MG63 (cell line): ENCODE results near the gene AGRN. TPM values are rescaled to one million over a fixed set of nuclear protein-coding genes. Genes with fewer than 3 reads are reported as not detected.
"Not testable (repeated sequence)": the region's sequence is repeated elsewhere in the genome, so short reads cannot be mapped to it uniquely, and the experiment has no call there.

ENCODE experiments used
- DNase-seq: peaks from one replicate; pipeline ENCODE4 v3.0.0-alpha.2; 2020
- H3K27me3 ChIP-seq: fragments of 250-450 bp; sonication (Bioruptor Pico); 2 replicates; pipeline ENCODE4 v1.5.1; 2020; ENCODE audit warnings: mild to moderate bottlenecking, moderate library complexity
- H3K36me3 ChIP-seq: fragments of 250-450 bp; sonication (Bioruptor Pico); 2 replicates; pipeline ENCODE4 v1.5.1; 2020; ENCODE audit warnings: mild to moderate bottlenecking, moderate library complexity
- H3K4me3 ChIP-seq: fragments of 250-450 bp; sonication (Bioruptor Pico); 2 replicates; pipeline ENCODE4 v1.5.1; 2020; ENCODE audit warnings: mild to moderate bottlenecking, moderate library complexity
- H3K9me3 ChIP-seq: fragments of 250-450 bp; sonication (Bioruptor Pico); 2 replicates; pipeline ENCODE4 v1.5.1; 2020; ENCODE audit warnings: mild to moderate bottlenecking, moderate library complexity
- total RNA-seq: library from RNA; depleted of rRNA; stranded (reverse); fragments of >200 nt; shearing (Covaris generic); gene quantifications from 2 replicates; pipeline ENCODE4 v1.2.3, GENCODE V29; 2014; ENCODE audit warnings: low replicate concordance

AGRN gene
- total RNA-seq, 1 experiment from 2014 or later = 70.2 TPM

DNA sequence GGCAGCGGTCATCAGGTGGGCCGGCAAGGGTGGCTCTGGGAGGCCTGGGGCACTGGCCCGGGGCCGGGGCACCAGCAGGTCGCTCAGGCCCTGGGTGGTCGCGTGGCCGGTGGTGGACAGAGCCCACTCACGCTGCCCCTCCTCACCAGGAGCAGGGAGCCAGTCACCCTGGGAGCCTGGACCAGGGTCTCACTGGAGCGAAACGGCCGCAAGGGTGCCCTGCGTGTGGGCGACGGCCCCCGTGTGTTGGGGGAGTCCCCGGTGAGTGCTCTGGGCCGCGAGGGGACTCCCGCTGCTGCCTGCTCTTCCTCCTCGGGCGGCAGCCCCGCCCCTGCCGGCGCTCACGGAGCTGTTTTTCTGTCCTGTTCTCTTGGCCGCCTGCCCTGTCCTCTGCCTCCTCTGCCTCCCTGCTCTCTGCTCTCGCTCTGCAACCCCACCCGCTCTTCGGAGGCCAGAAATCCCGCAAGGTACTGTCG lies 30.7 kb downstream of the AGRN start:
- Histone ChIP-seq H3K4me3 (no peak overlapping the region), H3K9me3 (no peaks in the 10 kb centered on the region), H3K27me3 (no peaks in the 10 kb centered on the region), H3K36me3 (peaks cover 6% of the 10 kb centered on the region; the same call in 1 of the 2 replicates)
- no peak for DNase-seq

DNA sequence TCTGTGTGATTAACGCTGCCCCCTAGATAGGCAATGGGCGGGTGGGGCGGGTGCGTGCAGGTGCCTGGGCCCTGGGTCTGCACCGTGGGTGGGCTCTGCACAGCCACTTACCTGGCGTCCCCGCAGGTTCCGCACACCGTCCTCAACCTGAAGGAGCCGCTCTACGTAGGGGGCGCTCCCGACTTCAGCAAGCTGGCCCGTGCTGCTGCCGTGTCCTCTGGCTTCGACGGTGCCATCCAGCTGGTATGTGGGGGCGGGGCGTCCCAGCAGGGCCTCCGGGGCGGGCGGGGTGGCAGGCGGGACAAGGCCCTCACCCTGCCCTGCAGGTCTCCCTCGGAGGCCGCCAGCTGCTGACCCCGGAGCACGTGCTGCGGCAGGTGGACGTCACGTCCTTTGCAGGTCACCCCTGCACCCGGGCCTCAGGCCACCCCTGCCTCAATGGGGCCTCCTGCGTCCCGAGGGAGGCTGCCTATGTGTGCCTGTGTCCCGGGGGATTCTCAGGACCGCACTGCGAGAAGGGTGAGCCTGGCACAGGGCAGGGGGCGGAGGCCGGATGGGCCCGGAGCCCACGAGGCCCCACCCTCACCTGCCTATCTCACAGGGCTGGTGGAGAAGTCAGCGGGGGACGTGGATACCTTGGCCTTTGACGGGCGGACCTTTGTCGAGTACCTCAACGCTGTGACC lies 31.3 kb downstream of the AGRN start:
- peaks cover 6% of the 10 kb centered on the region; the same call in 1 of the 2 replicates for H3K36me3 ChIP-seq
- DNase-seq = no peak

DNA sequence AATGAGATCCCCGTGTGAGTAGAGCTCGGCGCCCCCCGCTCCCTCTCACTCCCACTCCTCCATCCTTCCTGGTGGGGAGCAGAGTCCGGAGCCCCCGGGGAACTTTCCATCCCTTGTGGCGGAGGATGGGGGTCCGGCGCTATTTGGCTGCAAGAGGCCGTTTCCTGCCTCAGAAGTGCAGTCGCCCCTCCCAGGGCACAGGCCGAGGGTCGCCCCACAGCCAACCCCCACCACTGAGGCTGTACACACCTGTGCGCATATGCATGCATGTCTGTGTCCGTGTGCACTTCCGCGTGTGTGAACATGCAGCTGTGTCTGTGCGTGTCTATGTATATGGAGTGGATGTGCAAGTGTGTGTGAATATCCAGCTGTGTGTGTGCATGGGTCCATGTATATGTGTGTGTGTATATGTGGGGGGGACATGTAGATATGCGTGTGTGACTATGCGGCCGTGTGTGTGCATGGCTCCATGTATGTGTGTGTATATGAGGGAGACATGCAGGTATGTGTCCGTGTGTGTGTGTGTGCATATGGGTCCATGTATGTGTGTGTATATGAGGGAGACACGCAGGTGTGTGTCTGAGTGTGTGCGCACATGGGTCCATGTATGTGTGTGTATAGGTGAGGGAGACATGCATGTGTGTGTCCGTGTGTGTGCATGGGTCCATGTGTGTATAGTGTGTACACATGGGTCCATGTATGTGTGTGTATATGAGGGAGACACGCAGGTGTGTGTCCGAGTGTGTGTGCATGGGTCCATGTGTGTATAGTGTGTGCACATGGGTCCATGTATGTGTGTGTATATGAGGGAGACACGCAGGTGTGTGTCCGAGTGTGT lies 32.3 kb downstream of the AGRN start:
- Histone ChIP-seq H3K9me3 (no peaks in the 10 kb centered on the region), H3K27me3 (no peaks in the 10 kb centered on the region), H3K4me3 (no peak overlapping the region), H3K36me3 (peaks cover 6% of the 10 kb centered on the region; the same call in 1 of the 2 replicates)
- DNase-seq = no peak

More for the DNA sequence above, 31.3 kb downstream of the AGRN start:
- H3K4me3 ChIP-seq = no peak overlapping the region
- H3K9me3 ChIP-seq = no peaks in the 10 kb centered on the region
- no peaks in the 10 kb centered on the region for H3K27me3 ChIP-seq

DNA sequence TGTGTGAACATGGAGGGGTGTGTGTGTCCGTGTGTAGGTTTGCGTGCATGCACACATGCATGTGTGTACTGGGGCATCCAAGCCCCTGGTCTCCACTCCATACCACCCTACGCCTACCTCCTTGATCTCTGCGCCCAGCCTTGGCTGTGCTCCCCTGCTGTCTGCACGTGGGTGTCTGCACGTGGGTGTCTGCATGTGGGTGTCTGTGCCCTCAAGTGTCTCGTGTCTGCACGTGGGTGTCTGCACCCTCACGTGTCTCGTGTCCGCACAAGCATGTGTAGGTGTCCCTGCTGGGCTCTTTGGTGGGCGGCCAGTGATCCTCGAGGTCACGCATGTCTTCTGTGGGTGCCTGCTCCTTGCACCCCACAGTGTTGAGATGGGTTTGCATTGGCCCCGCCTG lies 33.1 kb downstream of the AGRN start:
- no peaks in the 10 kb centered on the region for H3K9me3 ChIP-seq
- H3K4me3 ChIP-seq = no peak overlapping the region
- H3K36me3 ChIP-seq = peaks cover 6% of the 10 kb centered on the region; the same call in 1 of the 2 replicates
- DNase-seq = no peak
- no peaks in the 10 kb centered on the region for H3K27me3 ChIP-seq

DNA sequence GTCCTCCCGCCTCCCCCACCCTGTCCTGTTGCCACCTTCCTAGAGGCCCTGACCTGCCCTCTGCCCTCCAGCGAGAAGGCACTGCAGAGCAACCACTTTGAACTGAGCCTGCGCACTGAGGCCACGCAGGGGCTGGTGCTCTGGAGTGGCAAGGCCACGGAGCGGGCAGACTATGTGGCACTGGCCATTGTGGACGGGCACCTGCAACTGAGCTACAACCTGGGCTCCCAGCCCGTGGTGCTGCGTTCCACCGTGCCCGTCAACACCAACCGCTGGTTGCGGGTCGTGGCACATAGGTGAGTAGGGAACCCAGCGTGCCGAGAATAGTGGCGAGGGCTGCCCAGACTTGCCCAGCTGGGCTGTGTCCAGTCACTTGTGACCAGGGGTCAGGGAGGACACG lies 33.8 kb downstream of the AGRN start:
- no peak overlapping the region for H3K4me3 ChIP-seq
- DNase-seq = no peak
- peaks cover 6% of the 10 kb centered on the region; the same call in 1 of the 2 replicates for H3K36me3 ChIP-seq
- no peaks in the 10 kb centered on the region for H3K9me3 ChIP-seq
- no peaks in the 10 kb centered on the region for H3K27me3 ChIP-seq

DNA sequence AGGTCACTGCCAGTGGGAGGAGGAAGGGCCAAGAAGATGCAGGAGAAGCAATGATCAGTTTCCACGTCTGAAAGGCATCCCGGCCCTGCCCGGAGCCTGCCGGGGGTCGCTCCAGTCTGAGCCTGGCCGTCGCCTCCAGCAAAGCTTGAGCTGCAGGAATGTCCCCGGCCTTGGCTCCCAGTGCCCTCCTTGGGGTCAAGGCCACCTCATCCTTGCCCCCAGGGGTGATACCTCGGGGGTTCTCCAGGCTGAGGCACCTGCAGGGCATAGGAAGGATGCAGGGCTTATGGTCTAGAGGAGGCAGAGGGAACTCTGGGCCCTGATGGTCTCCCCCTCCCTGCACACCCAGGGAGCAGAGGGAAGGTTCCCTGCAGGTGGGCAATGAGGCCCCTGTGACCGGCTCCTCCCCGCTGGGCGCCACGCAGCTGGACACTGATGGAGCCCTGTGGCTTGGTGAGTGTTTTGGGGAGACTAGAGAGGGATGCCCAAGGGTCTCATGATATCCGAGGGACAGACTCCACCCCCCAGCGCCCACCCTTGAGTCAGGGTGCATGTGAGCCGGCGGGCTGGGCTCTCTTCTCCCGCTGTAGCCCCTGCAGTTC lies 34.3 kb downstream of the AGRN start:
- DNase-seq = no peak
- Histone ChIP-seq H3K36me3 (peaks cover 6% of the 10 kb centered on the region; the same call in 1 of the 2 replicates), H3K4me3 (no peak overlapping the region), H3K9me3 (no peaks in the 10 kb centered on the region), H3K27me3 (no peaks in the 10 kb centered on the region)

DNA sequence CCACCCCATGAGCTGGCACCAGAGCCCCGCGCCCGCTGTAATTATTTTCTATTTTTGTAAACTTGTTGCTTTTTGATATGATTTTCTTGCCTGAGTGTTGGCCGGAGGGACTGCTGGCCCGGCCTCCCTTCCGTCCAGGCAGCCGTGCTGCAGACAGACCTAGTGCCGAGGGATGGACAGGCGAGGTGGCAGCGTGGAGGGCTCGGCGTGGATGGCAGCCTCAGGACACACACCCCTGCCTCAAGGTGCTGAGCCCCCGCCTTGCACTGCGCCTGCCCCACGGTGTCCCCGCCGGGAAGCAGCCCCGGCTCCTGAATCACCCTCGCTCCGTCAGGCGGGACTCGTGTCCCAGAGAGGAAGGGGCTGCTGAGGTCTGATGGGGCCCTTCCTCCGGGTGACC lies 35.1 kb downstream of the AGRN start:
- no peaks in the 10 kb centered on the region for H3K9me3 ChIP-seq
- H3K27me3 ChIP-seq = no peaks in the 10 kb centered on the region
- no peak overlapping the region for H3K4me3 ChIP-seq
- peaks cover 6% of the 10 kb centered on the region; the same call in 1 of the 2 replicates for H3K36me3 ChIP-seq
- DNase-seq = no peak

DNA sequence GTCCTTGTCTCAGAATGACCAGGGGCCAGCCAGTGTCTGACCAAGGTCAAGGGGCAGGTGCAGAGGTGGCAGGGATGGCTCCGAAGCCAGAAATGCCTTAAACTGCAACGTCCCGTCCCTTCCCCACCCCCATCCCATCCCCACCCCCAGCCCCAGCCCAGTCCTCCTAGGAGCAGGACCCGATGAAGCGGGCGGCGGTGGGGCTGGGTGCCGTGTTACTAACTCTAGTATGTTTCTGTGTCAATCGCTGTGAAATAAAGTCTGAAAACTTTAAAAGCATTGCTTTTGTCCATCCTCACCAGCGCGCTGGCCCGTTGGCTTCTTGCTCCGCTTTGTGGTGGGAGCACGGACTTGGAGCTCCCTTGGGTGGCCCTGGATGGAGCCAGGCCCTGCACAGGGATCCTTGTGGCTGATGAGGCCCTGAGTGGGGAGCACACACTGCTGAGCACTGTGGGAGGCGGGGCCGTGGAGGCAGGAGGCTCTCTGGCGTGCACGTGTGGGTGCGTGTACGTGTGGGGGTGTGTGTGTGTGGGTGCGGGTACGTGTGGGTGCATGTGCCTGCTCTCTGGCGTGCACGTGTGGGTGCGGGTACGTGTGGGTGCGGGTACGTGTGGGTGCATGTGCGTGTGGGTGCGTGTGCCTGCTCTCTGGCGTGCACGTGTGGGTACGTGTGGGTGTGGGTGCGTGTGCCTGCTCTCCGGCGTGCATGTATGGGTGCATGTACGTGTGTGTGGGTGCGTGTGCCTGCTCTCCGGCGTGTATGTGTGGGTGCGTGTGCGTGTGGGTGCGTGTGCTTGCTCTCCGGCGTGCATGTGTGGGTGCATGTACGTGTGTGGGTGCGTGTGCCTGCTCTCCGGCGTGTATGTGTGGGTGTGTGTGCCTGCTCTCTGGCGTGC lies 36.2 kb downstream of the AGRN start:
- Histone ChIP-seq H3K36me3 (peaks cover 6% of the 10 kb centered on the region; the same call in 1 of the 2 replicates), H3K4me3 (no peak overlapping the region), H3K9me3 (no peaks in the 10 kb centered on the region), H3K27me3 (no peaks in the 10 kb centered on the region)
- no peak for DNase-seq

DNA sequence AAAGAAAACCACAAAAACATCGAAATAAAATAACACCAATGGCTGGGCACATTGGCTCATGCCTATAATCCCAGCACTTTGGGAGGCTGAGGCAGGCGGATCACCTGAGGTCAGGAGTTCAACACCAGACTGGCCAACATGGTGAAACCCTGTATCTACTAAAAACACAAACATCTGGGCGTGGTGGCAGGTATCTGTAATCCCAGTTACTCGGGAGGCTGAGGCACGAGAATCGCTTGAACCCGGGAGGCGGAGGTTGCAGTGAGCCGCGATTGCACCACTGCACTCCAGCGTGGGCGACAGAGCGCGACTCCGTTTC lies 37.8 kb downstream of the AGRN start:
- H3K36me3 ChIP-seq, H3K27me3 ChIP-seq, H3K9me3 ChIP-seq, DNase-seq, H3K4me3 ChIP-seq: not testable (repeated sequence)

DNA sequence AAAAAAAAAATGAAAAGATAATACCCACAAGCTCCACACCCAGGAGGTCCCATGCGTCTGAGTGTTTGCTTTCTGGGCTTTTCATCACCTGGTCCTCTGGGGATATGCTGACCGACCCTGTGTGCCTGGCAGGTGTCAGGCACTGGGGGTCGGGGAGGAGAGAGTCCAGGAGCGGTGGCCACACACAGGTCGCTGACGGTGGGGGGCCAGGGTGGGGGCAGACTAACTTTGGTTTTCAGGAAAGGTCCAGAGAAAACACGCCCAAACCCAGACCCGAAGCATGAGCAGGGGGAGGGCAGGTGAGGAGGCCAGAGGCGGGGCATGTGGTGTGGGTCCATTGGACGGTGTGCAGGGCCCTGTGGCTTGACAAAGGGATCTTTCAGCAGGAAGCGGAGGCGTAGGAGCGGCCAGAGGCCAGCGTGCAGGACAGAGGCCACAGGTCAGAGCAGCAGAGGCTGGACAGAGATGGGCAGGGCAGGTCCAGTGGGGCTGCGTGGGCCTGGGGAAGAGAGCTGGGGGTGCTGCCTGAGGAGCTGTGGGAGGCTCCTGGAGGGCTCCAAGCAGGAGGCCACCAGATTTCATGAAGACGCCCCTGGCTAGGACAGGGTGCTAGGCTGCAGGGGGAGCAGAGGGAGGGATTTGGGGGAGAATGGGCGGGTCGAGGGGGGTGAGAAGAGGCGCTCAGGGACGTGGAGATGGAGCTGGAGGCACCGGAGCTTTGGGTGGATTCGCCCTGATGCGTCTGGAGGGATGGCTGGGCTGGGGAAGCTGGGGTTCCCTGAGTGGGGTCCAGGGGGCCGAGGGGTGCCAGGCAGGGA lies 38.4 kb downstream of the AGRN start:
- Histone ChIP-seq H3K4me3 (no peak overlapping the region), H3K9me3 (no peaks in the 10 kb centered on the region), H3K27me3 (no peaks in the 10 kb centered on the region), H3K36me3 (no peaks in the 10 kb centered on the region)
- no peak for DNase-seq

DNA sequence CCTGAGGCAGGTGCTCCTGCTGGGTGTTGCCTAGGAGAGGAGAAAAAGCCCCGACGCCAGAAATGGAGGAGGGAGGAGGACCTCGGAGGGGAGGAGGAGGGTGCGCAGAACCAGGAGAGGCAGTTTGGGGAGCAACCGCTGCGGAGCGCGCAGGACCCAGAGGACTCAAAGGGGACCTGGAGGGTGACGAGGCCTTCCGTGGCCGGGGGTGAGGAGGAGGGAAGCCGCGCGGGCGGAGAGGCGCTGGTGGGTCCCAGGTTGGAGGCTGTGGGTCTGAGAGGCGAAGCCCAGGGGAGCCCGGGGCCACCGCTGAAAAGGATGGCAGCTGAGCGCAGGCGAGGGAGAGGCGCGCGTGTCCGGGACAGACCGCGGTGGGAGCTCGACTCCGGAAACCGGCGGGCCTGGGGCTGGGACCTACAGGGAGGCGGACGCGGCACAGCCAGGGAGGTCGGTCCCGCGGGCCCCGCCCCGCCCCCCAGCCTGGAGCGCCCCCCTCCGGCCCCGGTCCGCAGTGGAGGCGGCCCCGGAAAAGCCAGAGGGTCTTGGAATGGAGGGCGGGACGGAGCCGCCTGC lies 39.1 kb downstream of the AGRN start:
- peak; percentile 39 for DNase-seq

DNA sequence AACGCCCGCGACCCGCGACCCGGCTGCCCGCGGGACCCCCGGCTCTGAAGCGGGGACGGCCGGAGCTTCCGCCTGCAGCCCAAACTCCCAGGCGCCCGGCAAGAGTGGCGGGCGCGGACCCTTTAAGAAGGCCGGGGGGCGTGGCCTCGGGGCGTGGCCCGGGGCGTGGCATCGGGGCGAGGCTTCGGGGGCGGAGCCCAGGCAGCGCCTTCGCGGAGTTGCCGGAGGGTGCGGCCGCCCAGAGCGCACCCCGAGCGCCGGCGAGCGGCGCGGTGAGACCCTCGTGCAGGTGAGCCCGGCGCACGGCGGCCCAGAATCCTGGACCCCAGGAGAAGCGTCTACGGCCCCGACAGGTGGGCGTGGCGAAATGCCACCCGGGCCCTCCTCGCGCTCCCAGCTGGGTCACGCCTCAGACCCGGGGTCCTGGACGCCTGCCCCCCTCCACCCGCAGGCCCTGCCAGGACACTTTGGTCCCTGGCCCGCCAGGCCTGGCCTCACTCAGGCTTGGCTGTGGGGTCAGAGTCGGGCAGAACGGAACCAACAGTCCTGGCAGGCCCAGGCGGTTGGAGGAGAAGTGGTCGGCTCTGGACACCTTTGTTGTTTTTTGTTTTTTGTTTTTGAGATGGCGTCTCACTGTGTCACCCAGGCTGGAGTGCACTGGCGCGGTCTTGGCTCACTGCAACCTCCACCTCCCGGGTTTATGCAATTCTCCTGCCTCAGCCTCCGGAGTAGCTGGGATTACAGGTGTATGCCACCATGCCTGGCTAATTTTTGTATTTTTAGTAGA lies 39.8 kb downstream of the AGRN start:
- peak; percentile 78 for DNase-seq
- Histone ChIP-seq H3K9me3 (no peaks in the 10 kb centered on the region), H3K36me3 (no peaks in the 10 kb centered on the region), H3K27me3 (no peaks in the 10 kb centered on the region), H3K4me3 (peak overlapping the region; percentile 52)

More for the DNA sequence above, 39.1 kb downstream of the AGRN start:
- Histone ChIP-seq H3K9me3 (no peaks in the 10 kb centered on the region), H3K4me3 (peak overlapping the region; percentile 52), H3K36me3 (no peaks in the 10 kb centered on the region), H3K27me3 (no peaks in the 10 kb centered on the region)

DNA sequence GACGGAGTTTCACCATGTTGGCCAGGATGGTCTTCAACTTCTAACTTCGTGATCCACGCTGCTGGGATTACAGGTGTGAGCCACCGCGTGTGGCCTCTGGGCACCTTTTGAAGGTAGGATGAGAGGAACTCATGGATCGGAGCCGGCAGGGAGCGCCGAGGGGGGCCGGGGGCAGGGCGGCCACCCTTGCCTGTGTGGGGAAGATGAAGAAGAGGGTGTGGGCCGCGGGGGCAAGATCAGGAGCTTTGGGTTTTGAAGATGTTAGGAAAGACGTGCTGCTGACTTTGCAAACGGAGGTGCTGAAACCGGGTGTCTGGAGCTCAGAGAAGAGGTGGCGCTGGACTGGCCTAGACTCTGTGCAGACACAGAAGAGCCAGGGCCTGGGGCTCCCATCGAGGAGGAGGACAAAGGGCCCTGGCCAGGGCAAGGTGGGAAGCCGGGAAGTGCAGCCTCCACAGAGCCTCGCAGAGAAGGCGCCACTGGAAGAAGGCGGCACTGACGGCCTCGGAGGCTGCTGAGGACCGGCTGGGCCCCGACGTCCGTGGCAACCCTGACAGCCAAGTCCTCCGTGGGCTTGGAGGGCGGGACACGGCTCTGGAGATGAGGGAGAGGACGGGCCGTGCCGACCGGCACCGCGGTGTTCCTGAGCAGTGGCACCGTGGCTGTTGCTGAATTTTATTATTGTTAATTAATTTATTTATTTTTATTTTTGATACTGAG lies 40.5 kb downstream of the AGRN start:
- Histone ChIP-seq H3K36me3 (no peaks in the 10 kb centered on the region), H3K4me3 (no peak overlapping the region), H3K27me3 (no peaks in the 10 kb centered on the region), H3K9me3 (no peaks in the 10 kb centered on the region)
- no peak for DNase-seq

DNA sequence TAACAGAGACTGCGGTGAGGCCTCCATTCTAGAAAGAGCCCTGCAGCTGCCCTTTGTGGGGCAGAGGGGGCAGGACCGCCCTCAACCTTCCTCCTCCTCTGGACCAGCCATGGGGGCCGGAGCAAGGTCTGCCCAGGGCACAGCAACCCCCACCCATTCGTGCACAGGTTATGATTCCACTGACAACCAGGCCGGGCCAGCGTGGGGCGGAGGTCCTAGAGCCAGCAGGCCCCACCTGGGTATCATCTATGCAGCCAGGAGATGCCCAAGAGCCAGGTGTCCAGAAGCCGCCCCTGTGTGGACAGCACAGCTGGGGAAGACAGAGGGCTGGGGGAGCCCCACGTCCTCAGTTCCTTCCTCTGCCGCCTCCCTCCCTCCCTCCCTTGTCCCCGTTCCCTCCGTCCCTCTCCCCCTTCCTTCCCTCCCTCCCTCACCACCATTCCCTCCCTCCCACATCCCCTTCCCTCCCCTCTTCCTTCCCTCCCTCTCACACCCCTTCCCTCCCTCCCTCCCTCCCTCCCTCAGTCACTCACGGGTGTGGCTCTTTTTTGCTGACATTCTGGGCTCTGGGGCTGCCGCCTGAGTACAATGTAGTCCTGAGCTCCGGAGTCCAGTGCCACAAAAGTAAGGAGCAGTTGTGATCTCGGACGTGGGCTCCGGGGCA lies 41.9 kb downstream of the AGRN start:
- no peak for DNase-seq
- Histone ChIP-seq H3K4me3 (no peak overlapping the region), H3K36me3 (no peaks in the 10 kb centered on the region), H3K27me3 (no peaks in the 10 kb centered on the region), H3K9me3 (no peaks in the 10 kb centered on the region)
